Activated naive CD8-positive, alpha-beta T cell treated with anti-CD3 and anti-CD28 coated beads, Interleukin-2, amount 50 U/mL, for 16 hours (primary cell): Measurements from ENCODE around the gene HAP1.
A peak's percentile ranks its signal among the peaks of the same experiment; 100 is the strongest.
"Not testable (repeated sequence)": the region's sequence is repeated elsewhere in the genome, so short reads cannot be mapped to it uniquely, and the experiment has no call there.

ENCODE experiments used
- DNase-seq: peaks from one replicate; pipeline ENCODE4 v3.0.0-alpha.2; 2020; ENCODE audit warnings: low read depth, low spot score

Gene HAP1

GRCh38 chr17:41724476-41725050 lies 9.9 kb downstream of the HAP1 start:
- no peak for DNase-seq

DNA sequence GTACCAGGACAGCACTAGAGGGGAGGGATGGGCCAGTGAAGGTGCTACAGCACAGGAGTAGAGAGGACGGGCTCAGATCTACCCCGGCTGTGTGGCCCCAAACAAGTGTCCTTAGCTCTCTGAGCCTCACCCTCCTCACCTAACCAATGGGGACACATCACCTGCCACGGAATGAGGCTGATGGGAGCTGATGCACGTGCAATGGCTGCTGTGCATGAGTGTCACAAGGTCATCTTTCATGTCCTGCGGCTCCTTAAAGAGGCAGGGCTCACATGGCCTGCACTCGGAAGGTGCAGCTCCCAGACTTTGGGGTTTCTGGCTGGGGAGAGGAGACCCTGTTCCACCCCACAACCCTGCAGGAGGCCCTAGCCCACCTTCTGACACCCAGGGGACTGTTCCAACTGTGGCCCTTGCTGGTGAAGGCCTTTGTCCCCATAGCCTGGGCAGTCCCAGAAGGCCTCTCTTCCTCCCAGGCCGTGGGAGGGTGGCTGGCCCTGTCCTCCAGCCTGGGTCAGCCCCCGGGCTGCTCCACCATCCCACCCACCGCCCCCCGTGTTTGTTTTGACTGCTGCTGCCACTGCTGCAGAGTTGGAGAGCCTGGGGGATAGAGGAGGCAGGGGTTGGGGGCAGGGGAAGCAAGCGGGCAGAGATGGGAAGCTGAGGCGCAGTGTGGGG lies 10.5 kb downstream of the HAP1 start:
- no peak for DNase-seq

DNA sequence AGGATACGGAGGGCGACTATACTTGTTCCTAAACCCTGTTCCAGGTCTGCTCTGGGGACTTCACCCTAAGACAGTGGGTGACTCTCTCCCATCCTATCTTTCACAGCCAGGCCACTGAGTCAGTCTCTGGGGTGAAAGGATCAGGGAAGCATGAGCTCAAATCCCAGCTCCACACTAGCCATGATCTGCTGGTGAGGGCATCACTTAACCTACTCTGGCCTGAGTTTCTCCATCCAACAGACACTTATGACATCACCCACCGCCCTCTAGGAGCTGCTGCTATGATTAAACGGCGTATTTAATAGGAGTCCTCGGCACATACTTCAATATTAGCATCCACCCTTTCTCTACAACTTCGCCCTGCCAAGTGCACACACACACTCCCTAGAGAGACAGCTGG lies 12.2 kb downstream of the HAP1 start:
- DNase-seq: no peak

DNA sequence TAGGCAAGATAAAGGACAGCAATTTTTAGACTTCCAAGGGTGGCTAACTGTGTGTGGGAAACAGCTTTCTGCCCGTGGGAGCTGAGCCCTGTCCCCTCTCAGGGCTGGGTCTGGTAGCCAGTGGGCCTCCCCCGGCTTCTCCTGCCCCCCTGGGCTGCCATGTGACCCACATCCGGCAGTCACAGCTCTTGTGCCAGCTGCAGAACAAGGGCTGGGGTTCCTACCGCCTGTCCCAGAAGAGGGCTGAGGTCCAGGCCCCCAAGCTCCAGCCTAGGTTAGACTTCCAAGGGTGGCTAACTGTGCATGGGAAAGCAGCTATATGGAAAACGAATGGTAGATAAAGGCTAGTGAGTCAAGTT lies 16.2 kb downstream of the HAP1 start:
- DNase-seq: no peak

GRCh38 chr17:41717408-41718286 lies 16.8 kb downstream of the HAP1 start:
- DNase-seq: no peak

DNA sequence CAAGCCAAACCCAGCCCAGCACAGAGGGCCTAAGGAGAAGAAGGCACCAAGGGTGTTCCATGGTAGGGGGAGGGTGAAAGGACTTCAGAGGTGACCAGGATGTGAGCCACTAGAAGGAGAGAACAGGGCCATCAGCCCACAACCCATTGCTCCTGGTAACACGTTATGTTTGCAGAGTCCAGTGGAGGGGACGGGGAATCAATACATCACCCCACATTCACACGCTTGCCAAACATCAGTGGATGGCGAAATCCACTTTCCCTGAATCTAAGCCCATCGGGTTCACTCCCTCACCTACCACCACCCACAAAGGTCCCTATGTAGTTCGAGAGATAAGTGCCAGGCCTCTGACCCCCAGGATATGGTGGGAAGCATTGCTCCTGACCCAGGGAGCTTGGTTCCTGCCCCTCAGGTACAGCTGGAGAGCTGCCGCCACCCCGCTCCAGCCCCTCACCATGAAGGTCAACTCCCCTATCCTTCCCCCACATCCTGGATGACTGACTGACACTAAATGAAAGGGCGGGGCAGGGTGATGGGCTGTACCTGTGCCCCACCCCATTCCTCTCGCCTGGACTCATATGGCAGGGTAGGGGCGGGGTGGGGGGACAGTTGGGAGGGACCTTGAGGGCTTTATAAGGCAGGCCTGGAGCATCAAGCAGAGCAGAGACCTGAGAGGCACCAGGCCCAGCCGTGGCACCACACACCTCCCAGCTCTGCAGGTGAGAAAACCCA lies 22.6 kb downstream of the HAP1 start, which contains the start of gene GAST:
GAST (plus strand) TSS at position 663 of the 732 bp plus-strand sequence. CDS start 3,106 bp downstream, outside the sequence.
- DNase-seq: no peak

DNA sequence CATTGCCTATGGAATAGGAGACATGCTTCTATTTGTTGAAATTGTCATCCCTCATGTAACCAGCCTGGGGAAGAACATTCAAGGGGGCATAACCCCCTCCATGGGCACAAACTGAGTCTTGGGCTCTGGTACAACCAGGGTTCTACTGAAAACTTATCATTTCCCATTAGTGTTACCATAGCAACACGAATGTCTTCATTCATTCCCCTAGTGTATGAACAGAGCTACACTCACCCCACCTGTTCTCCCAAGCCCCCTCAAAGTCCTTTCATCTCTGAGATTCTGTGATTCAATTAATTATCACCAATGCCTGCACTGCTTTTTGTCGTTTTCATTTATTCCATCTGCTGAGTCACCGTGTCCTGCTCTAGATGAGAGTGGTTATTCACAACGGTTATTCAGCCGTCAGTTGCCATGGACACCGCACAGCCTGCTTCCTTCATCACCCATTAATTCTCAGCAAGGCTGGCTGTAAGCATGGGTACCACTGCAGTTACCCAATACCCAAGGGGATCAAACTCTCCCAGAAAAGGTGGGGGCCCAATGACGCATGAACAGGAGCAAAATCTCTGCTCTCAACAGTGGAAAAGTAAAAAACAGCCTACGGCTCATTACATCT lies 23.9 kb downstream of the HAP1 start:
- DNase-seq: no peak

DNA sequence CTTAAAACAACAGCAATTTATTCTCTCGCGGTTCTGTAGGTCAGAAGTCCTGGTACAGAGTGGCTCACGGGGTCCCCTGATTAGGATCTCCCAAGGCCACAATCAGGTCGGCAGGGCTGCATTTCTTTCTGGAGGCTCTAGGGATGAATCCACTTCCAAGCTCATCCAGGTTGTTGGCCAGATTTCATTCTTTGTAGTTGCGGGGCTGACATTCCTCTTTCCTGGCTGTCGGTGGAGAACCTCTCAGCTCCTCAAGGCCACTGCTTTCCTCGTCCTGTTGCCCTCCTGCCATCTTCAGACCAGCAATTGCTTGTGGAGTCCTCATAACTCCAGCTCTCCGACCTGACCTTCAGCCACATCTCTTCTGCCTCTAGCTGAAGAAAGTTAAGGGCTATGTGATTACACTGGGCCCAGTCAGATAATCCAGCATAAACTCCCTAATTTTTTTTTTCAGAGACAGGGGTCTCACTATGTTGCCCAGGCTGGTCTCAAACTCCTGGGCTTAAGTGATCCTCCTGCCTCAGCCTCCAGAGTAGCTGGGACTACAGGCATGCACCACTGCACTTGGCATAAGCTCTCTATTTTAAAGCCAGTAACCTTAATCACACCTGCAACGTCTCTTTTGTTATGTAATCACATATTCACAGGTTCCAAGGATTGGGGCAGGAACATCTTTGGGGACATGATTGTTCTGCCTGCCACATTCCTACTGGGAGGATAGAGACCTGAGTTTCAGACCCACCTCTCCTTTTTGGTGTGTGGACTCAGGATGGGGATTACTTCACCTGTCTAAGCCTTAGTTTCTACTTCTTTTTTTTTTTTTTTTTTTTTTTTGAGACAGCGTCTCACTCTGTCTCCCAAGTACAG lies 26.4 kb downstream of the HAP1 start:
- no peak for DNase-seq

DNA sequence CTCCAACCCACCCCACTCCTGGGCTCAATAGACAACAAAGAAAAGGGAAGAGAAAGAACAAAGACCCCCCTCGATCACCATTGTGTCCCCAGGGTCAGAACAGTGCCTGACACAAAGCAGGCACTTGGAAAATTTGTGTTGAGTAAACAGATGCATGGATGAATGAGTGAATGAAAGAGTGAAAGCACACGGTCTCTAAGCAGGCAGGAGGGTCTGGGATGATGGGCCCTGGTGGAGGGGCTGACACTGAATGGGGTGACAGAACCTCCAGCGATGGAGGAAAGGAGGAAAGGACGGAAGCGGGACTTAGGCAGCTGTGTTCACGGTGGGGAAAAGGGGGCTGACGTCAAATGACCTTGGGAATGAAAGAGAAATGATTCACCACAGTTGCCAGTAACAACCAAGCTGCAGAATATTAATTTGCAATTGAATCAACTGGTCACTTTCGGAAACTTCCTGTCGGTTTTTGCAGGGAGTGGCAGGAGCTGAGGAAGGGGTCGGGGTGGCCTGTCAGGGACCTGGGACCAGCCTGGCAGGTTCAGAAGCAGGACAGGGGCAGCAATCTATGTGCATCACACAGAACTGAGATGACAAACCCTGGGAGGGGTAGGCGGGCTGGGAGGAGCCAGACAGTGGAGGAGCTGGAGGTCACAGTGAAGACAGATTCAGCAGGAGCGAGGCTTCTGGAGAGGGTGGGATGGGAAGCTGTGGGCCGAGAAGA lies 29.0 kb downstream of the HAP1 start:
- DNase-seq: no peak

- no peak for DNase-seq
These were observed 31.7 kb downstream of the HAP1 start for GRCh38 chr17:41702712-41703111.

GRCh38 chr17:41700843-41701242 lies 33.6 kb downstream of the HAP1 start:
- not testable (repeated sequence) for DNase-seq

- no peak for DNase-seq
These were observed 37.1 kb downstream of the HAP1 start for GRCh38 chr17:41697122-41697962.

- peak; percentile 45 for DNase-seq
These were observed 38.3 kb downstream of the HAP1 start for GRCh38 chr17:41695954-41696757.

DNA sequence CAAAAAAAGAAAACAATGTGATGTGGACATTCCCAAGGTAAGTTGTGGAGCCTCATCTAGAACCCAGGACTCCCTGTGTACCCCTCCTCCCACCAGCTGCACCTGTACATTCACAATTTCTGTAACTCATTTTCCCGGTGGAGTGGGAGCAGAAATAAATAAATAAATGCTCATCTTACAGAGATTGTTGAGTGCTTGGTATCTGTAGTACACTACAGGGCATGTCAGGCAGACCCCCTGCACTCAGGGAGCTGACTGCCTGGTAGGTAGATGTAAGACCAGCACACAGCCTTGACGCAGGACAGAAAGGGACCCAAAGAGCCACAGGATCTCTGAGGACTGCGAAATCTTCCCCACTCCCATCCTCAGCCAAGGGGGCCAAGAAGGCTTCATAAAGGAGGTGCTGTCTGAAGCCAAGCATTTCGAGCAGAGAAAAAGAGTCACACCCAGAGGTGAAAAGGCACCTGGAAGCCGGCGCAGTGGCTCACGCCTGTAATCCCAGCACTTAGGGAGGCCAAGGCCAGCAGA lies 39.2 kb downstream of the HAP1 start:
- DNase-seq: no peak

DNA sequence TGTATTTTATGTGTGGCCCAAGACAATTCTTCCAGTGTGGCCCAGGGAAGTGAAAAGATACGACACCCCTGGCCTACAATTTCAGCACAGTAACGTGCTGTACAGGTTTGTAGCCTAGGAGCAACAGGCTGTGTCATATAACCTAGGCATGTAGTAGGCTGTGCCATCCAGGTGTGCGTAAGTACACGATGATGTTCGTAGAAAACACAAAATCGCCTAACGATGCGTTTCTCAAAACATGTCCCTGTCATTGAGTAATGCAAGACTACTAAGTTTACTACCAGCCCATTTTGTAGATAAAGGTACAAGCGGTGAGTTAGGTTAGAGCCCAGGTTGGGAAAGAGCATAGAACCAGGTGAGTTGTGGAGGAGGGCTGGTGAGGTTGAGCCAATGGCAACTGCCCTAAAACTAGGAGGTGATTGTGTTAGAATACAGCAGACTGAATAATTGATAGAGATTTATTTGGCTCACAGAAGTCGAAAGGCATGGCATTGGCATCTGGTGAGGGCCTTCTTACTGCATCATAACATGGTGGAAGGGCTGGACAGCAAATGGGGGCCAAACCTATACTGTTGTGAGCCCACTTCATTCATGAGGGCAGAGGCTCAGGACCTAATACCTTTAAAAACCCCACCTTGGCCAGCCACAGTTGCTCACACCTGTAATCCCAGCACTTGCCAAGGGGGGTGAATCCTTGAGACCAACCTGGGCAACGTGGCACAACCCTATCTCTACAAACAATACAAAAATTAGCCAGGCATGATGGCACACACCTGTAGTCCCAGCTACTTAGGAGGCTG lies 41.5 kb downstream of the HAP1 start:
- no peak for DNase-seq

DNA sequence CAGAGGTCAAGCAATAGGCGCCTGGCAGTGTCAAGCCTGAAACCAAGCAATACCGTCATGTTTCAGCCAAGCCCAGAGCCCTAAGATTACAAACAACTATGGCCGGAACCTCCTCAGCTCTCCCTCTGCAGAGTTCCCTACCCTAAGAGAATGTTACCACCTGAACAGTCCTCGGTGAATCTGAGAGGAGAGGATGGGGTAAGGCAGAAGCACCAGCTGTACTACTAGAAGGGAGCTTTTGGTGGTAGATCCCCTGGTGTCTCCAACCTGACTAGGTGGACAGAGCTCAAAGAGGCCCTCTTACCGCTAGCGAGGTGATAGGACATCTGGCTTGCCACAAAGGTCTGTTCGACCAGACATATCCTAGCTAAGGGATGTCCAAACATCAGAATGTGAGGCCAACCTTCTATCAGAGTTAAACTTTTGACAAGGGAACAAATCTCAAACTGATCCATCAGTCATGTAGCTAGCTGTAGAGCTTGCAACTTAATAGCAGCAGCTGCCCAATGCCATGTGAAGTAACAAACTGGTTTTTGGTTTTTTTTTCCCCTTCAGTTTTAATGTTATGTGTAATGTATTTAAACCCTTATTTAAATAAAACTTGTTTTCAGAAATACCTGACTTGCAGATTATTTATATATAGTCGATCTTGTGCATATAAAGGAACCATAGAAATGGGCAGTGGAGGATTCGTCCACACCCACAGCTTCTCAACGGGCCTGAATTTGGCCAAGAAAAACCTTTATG lies 43.2 kb downstream of the HAP1 start:
- DNase-seq: no peak
